KBM-7 (cell line): ENCODE results near the gene PIK3CG.
"Not testable (repeated sequence)": the region's sequence is repeated elsewhere in the genome, so short reads cannot be mapped to it uniquely, and the experiment has no call there.

Source experiments
- DNase-seq: peaks from one replicate; pipeline ENCODE4 v3.0.0-alpha.2; 2015
- in situ Hi-C: fragments of 300-500 bp; cut with MboI; formaldehyde crosslinking; loops from 2 replicates; pipeline ENCODE4 v1.14.3; 2020; ENCODE audit warnings: low sequenced_read_pairs, low pct_unique_long_range_greater_than_20kb, mixed read lengths

PIK3CG gene

GRCh38 chr7:106878748-106879439 is 13.8 kb downstream of the PIK3CG start:
- DNase-seq, result no peak
- in situ Hi-C loops, result no loop called here

GRCh38 chr7:106881984-106882383 is 16.9 kb downstream of the PIK3CG start:
- no peak for DNase-seq
- in situ Hi-C loops, result no loop called here

GRCh38 chr7:106883456-106884026 is 18.5 kb downstream of the PIK3CG start:
- in situ Hi-C loops, result no loop called here

GRCh38 chr7:106885652-106886051 is 20.6 kb downstream of the PIK3CG start:
- in situ Hi-C loops, result no loop called here
- no peak for DNase-seq

More at GRCh38 chr7:106883456-106884026, 18.5 kb downstream of the PIK3CG start:
- DNase-seq, result no peak

- peak; percentile 29 for DNase-seq
- in situ Hi-C loops, result no loop called here
Observed at GRCh38 chr7:106887421-106887820, 22.3 kb downstream of the PIK3CG start.

- in situ Hi-C loops, result no loop called here
- DNase-seq, result peak; percentile 69
Observed at GRCh38 chr7:106888204-106888603, 23.1 kb downstream of the PIK3CG start.

DNA sequence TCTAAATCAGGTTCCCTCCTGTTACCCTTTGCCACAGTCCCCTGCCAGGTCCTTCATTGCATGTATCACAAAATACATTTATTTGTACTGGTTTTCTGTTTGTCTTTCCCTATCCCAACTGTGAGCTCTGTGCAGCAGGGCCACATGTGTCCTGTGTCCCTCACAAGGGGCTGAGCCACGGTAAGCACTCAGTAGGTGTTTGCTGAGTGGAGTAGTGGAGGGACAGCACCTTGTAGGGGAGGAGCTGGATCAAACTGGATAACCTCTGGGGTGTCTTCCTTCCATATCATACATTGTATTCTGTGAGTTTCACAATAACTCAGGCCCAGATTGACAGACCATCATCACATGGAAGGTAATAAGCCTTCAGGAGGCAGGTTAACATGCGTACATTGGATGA is 25.9 kb downstream of the PIK3CG start:
- in situ Hi-C loops, result no loop called here
- DNase-seq, result no peak

DNA sequence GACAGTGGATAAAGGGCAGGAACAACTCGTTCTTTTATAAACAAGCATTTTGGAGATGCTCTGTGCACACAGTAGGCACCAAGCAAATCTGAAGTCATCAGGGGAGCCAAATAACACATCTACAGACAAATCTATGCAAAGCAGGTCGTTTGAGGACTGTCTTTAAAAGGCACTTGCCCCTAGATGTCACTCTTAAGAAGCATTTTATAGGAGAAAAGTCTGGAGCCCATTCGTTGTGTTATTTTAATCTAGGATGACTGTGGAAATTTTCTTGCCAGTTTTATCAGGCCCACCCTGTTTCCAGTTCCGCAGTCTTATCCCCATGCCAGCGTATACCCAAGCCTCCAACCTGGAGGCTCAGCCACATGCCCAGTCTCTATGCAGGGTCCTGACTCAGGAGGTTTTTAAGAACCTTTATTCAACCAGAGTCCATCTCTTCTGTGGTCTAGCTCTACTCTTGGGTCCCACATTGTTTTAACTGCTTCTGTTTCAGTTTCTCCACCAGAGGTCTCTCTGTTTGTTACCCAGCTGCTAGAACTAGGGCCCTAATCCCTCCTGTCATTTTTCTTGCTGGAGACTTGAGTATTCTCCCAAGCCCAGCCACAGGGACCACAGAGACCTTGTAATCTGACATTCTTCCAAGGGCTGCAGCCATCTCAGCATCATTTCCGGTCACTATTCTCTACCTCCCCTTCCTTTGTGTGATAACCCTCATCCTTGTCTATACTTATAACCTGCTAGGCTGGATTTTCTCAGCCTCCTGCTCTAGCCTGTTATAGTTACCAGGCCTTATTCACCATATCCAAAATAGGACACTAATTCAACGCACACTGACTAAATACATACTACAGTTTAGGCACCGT is 26.7 kb downstream of the PIK3CG start:
- no peak for DNase-seq
- in situ Hi-C loops, result no loop called here

GRCh38 chr7:106893591-106893990 is 28.5 kb downstream of the PIK3CG start:
- no peak for DNase-seq
- in situ Hi-C loops, result no loop called here

DNA sequence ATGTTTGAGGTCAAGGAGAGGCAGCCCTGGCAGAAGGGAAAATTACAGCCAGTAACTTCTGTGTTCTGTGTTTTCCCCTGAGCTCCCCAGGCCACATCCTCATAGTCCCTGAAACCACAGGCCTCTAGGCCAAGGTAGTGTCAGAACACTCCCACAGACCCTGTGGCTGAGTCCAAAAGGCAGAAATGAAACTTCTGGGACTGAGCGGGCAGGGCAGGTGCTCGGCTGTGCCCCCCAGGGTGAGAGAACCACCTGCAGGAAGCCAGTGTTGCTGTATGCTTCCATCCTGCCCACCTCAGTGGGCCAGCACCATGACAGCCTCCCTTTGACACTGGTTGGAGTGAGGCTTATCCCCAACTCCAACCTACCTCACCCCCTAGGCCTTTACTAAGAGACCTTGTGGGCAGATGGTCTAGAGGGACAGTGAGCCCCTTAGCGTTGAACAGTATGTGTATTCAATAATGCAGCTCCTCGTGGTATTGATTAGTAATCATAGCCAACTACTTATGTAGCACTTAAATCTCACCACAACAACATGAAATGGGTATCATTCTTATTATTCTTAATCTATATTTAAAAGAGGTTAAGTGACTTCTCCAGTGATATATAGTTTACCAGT is 30.3 kb downstream of the PIK3CG start:
- in situ Hi-C loops, result no loop called here
- peak; percentile 89 for DNase-seq

- no peak for DNase-seq
- in situ Hi-C loops, result no loop called here
Observed at GRCh38 chr7:106896231-106896630, 31.1 kb downstream of the PIK3CG start.

- DNase-seq, in situ Hi-C loops: not testable (repeated sequence)
Observed at GRCh38 chr7:106897553-106897952, 32.5 kb downstream of the PIK3CG start.

- DNase-seq, in situ Hi-C loops: not testable (repeated sequence)
Observed at GRCh38 chr7:106898967-106899366, 33.9 kb downstream of the PIK3CG start.

- no peak for DNase-seq
- in situ Hi-C loops, result no loop called here
Observed at GRCh38 chr7:106901828-106902441, 36.9 kb downstream of the PIK3CG start.

GRCh38 chr7:106905734-106906133 is 40.7 kb downstream of the PIK3CG start:
- in situ Hi-C loops, result no loop called here
- DNase-seq, result no peak

GRCh38 chr7:106911959-106912358 is 46.9 kb downstream of the PIK3CG start:
- DNase-seq, result no peak
- in situ Hi-C loops, result no loop called here

GRCh38 chr7:106914018-106914607 is 49.0 kb downstream of the PIK3CG start:
- no peak for DNase-seq
- in situ Hi-C loops, result no loop called here

GRCh38 chr7:106915407-106915806 is 50.3 kb downstream of the PIK3CG start:
- no peak for DNase-seq
- in situ Hi-C loops, result no loop called here

- in situ Hi-C loops, result no loop called here
- DNase-seq, result no peak
Observed at GRCh38 chr7:106915873-106916272, 50.8 kb downstream of the PIK3CG start.
